GM18520 (cell line): ENCODE measurements around the gene GPX2.

ENCODE experiments used
- ATAC-seq: cut with Tn5 transposase; IDR thresholded peaks from one replicate; pipeline ENCODE4 v1.9.1; 2021; ENCODE audit not compliant: unreplicated experiment

Gene GPX2

DNA sequence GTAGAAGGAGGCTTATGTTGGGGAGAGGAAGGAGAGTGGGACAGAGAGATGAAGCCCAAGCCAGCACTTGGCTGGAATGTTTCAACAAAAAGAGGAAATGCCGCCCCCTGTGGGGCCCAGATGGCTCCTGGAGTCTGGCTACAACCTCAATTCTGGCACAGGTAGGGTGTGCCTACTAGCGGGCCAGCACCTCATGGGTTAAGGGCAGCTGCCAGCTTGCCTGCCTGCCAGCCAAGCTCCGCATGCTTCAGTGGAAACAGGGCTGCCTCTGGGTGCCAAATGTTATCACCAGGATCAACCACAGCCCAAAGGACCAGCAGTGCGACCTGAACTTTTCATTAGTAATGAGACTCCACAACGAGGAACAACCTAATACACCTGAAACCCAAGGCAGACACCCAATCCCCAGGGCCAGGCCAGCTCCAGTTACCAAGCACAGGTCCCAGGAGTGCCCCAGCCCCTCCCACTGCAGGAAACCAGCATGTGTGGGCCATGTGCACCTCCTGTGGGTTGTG, 18.3 kb upstream of the GPX2 start:
- ATAC-seq: no peak

DNA sequence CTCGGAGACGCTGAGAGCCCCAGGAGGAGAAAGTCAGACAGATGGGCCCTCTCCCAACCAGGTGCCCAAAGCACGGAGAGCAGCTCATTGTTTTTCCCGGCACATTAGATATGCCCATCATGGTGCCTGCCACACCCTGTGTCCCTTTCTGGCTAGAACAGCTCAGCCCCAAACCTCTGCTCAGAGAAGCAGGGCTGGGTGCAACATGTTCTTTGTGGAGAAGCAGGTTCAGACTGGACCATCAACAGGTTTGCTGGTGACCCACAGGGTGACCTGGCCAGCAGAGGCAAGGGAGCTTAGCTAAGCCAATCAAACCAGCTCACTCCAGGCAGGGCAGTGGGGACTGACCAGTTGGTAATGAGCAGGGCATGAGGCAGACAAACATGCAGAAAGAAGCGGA, 16.2 kb upstream of the GPX2 start:
- no peak for ATAC-seq

DNA sequence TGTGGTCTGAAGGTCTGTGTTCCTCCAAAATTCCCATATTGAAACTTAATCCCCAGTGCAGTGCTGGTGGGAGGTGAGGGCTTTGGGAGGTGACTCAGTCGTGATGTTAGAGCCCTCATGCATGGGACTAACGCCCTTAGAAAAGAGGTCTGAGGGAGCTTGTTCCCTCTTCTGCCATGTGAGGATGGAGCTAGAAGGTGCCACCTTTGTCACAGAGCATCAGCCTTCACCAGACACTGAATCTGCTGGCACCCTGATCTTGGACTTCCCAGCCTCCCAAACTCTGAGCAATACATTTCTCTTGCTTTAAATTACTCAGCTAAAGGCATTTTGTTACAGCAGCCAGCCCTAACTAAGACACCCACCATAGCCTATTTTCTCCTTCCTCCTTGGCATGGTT, 15.7 kb upstream of the GPX2 start:
- ATAC-seq: no peak

GRCh38 chr14:64956697-64957406, 14.3 kb upstream of the GPX2 start:
- ATAC-seq: no peak

- no peak for ATAC-seq
Observed at GRCh38 chr14:64955297-64955696, 12.8 kb upstream of the GPX2 start.

DNA sequence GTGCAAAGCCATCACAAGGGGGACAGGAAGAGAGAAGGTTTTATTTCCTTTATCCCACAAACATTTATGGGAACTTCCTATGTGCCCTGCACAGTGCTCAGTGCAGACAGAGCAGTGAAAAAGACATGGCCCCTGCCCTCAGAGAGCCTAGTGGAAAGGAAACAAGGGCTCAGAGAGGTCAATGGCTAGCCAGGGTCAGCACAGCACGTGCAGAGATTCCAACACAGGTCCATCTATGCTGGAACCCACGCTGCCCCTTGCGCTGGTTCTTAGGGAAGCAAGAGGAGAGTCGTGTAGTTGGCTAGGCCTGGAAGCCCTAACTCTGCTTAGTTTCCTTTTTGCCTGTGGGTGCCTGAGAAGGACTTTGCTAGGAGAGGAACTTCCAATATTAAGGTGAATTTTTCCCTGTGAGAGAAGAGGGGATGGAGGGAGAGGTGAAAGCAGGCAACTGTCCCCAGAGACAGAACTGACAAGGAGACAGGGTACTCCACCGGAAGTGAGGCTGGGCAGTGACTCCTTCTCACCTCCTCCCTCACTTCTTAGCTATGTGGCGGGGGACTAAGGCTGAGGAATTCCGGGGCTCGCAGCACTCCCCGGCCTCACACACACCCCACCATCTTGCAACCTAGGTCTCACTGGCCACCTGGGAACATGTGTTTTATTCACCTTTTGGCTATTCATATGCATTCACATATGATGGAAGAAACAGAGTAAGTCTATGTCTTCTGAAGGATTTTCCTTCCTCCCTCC, 12.1 kb upstream of the GPX2 start:
- no peak for ATAC-seq

DNA sequence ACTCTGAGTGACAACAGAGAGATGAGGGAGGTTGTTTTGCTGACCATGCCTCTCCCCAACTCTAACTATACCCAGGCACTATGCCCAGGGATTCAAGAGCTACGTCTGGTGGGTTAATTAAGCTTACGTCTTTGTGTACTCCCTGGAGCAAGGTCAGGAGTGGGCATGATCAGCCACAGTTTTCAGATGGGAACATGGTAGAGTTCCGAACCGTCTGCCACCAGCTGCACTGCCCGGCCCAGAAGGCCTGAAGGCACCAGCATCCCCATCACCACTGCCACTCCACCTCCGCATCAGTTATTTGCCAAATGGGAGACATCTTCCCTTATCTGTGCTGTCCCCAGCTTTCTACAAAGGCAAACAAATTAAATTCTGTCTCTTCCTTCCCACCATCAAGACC, 11.1 kb upstream of the GPX2 start:
- no peak for ATAC-seq

DNA sequence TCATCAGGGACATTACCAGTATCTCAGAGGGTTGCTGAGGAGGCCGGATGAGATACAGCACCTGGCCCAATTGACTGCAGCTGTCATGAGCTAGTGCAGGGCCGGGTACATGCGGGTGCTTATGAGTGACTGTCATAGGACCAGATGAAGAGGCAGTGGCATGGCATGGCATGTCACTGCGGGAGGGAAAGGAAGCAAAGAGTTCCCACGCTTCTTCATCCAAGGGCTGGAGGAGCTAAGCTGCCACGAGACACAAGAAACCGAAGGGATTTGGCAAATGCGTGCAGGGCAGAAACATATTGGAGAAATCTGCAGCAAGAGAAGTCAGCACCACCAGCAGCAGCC, 10.7 kb upstream of the GPX2 start:
- no peak for ATAC-seq

DNA sequence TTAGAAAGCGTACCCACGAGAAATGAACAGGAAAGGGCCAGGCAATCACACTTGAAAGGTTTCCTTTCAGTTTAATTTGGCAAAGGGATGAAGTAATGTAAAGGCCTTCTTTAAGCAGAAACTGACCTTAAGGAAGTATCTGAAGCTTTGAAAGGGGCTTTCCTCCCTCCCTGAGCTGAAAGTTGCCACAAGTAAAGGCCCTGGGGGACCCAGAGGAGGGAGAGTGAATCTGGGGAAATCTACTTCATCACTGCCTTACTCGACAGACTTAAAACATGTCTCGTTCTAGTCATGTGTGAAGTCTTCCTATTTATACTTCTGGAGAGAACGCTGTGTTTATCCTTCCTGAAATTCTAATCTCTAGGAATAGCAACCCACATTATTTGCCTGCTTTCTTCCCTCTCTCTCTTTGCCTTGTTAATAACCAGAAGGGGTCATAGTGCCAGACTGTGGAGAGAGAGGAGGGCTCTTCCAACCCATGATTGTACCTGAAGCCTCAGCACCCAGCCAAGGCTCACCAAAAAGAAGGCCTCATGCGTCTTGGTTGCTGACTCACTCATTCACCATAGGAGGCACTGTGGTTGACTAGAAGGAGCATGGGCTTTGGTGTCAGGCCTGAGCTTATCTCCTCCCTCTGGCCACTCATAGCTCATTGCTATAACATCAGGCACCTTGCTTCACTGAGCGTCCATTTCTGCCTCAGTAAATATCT, 10.2 kb upstream of the GPX2 start:
- peak; percentile 54 for ATAC-seq

DNA sequence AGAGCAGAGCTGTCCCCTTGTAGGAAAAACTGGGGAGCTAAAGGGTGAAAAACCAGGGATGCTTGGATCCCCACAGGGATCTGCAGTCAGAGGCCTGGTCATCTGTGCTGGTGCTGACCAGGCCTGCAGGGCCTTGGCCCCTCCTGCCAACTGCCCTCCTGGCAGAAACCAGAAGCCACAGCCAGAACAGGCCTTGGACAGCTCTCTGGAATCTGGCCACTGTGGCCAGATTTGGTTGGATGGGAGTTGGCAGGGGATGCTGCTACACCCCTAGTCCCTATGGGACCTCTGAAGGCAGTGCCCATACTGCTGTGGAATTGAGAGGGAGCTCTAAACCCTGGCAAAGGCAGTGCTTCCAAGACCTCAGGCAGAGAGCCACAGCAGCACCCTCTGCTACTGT, 9.2 kb upstream of the GPX2 start:
- no peak for ATAC-seq

GRCh38 chr14:64951291-64951690, 8.7 kb upstream of the GPX2 start:
- ATAC-seq: no peak

DNA sequence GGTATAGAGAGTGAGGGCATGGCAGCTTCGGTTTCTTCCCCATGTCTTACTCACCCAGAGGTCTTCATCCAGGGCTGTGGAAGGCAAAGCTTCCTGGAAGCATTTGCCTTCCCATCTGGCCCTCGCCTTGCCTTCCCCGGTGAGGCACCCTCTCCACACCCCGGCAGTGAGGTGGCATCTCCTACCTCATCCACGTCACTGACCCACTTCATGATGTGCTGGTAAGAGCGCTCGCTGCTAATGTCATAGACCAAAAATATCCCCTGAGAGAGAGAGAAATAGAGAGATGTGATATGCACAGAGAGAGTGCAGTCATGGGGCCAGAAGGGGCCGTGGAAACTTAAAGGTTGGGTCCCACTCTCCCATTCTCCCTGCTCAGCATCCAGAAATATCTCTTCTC, 8.3 kb upstream of the GPX2 start:
- ATAC-seq: no peak

DNA sequence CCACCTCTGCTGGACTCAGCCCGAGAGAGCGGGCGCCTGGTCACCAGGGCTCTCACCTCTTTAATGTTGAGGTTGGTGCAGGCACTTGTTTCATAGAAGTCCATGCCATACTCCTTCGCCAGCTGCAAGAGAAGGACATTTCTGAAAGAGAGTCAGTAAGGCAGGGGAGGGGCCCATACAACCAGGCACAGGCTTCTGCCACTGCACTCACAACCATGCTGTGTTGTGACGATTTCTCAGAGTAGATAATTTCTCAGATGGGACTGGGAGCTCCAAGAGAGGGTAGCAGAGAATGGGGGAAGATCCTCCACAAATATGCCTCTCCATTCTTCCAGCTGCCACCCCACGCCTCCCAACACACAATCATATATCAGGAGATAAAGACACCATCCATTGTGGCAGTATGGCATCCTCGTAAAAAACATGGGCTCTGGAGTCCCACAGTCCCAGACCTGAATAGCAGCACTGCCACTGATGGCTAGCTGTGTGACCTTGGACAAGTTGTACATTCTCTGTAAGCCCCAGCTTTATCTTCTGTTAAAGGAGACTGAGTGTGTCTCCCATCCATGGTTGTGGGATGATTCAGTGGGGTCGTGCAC, 6.2 kb upstream of the GPX2 start:
- ATAC-seq: no peak

DNA sequence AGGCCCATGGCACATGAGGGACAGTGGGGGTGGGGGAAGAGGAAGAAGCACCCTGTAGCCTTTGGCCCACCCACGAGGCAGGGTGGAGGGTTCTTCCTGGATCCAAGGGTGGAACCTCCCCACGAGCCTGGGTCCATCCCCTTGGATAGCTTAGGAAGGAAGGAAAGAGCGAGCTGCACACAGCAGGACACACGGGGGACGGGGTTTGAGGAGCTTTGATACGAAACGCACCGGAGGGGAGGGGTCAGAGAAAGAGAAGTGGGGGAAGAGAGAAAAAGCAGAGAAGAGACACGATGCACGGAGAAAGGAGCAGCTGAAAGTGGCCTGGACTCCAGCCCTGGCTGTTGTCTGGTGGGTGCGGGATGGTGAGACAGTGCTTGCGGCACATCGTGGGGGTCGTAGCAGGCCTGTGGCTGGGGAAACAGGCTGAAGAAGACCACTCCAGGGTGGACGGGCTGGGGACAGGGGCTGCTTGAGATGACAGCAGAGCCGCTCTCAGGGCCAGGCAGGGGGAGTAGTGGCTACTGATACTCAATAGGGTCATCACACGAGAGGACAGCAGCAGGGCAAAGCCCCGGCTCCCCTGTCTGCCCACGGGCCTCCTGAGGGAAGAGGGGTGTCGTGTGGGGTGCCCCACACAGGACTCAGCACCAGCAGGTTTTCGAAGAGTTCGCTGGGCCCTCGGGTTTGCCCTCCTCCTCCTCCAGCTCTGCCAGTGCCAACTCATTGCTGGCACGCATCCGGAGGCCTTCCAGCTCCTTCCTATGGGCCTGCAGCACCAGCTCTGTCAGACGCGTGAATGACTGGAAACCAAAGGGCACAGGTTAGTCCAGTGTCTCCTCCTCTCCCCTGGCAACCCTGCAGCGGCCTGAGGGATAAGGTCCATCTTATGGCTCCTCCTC, 5.4 kb upstream of the GPX2 start:
- no peak for ATAC-seq

DNA sequence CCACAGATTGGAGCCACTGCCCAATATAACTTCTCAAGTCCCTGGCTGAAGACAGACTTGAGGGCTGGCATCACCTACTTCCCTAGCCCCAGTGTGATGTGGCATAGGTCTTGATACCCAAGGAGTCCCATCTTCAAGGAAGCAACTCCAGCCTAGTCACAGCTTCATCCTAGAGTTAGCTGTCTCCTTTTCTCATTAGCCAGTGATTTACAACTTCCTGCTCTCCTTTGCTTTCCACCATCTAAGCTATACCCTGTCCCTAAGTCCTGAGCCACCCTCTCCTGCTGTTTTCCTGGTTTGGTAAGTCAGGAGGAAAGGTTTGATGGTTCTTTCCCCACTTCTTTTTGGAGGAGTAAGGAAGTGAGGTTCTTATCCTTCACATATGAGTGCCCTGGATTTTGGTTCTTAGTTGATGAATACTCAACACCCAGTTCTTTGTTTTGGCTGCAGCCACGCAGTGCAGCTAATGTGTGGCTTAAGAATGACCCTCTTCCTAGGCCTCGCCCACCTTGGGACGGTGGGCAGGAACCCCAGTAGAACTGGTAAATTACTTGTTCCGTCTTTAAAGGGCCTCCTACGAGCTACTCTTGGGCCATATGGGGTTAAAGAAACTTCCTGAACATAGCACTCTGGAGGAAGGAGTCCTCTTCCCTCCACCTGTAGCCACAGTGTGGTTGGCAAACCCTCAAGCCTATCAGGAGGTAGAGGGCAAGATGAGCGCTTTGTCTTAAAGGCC, 3.9 kb upstream of the GPX2 start:
- ATAC-seq: no peak

DNA sequence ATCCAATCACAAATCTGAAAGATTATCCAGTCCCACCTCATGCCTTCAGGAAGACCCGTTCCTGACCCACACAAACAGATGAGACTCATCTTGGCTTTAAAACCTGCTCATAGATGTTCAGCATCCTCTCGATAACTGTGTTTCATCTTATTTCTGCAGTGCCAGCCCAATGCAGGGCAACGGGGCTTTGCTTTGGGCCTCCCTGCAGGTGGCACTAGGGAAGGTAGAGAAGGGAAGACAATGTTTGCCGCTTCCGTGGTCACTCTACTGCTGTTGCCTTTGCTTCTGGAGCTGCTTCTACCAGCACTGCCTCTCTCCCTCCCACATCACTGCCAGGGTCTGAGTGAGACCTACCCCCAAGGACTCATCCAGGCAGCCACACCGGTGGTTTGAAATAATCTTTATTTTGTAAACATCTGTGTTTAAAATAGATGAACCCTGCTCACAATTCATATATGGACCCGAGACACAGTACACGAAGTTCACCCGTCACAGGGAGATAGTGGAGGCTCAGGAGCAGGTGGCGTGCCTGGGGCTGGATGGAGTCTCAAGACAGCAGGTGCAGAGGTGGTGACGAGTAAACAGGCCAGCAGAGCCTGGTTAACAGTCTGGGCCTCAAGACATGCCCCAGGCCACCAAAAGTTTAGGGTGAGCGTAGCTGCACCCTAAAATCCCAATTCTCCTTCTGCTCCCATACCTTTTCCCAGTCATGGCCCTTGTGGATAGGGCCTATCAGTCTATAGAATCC, 3.1 kb upstream of the GPX2 start:
- no peak for ATAC-seq

DNA sequence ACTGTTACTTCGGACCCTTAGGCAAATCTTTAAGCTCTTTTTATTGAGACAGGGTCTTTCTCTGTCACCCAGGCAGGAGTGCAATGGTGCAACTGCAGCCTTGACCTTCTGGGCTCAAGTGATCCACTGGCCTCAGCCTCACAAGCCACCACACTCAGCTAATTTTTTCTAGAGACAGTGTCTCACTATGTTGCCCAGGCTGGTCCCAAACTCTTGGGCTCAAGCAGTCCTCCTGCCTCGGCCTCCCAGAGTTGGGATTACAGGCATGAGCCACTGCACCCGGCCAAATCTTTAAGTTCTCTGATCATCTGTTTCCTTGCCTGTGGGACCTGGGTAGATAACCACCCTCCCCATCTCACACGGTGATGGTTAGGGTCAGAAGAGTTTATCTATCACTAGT, 2.3 kb upstream of the GPX2 start:
- no peak for ATAC-seq

- ATAC-seq: no peak
Observed at GRCh38 chr14:64944041-64944440, 1.5 kb upstream of the GPX2 start.

DNA sequence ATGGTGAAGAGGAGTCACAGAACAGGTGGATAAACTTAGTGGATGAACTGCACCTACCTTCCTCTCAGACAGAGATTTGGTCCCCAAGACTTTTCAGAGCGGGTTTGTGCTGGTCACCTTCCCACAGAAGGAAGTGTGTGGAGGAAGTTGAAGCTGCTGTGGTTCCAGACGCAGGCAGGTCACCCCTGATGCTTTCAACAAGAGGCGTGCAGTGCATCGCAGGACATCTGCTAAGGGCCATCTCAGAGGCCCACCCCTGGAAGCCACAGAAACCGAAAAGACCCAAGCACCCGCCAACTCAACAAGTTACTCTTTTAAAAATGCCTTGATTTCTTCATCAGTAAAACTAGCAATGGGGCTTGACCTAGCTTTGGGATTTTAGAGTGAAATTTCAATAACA, 1.0 kb upstream of the GPX2 start:
- no peak for ATAC-seq
